Suppressor macrophage treated with lipopolysaccharide for 4 hours (primary cell): ENCODE measurements around the gene MMP1.
"Not testable (repeated sequence)": the region's sequence is repeated elsewhere in the genome, so short reads cannot be mapped to it uniquely, and the experiment has no call there.

Experiments used
- DNase-seq: peaks from one replicate; pipeline ENCODE4 v3.0.0-alpha.2; 2020

MMP1 gene

DNA sequence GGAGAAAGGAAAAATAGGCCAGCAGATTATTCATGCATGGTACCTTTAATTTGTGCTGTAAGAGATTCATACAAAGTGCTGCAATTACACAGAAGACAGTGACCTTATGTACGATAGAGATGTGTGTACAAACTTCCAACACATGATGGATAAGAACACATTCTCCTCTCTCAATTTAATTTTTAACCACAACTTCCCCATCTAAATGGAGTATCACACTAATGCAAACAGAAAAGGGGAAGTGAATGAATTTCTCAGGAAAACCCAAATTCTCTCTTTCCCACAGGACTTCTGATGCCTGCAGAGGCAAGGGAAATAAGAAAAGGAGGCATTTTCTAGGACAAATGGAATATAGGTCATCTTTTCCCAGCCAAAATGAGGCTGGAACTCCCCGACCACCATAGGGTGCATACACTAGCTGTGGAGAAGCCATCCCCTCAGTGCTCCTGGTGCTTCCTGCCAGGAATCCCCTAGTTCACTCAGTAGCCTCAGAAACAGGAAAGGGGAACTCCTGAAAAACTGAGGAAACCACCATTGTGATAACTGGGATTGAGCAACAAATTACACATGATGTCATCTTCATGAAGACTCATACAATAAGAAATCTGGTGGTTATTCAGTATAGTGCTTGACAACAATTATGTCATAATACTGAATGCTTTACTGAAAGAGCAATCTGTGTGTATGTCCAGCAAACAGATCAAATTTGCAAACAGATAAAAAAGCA is 40.0 kb downstream of the MMP1 start:
- DNase-seq: peak; percentile 95

DNA sequence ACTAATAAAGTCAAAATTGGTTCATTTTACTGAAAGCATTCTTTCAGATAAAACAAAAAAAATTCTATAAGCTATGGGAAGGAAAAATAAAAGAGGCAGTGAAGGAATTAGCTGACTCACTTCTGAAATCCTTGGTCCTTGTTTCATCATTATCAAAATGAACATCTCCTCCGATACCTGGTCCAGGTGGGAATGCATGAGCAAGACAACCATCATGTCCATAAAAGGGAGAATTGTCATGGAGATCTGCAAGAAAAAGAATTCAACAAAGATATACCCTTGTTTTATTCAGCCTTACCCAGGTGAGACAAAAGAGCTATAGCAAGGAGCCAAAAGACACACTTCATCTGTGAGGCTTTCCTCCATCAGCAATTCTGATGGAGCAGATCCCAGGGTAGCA is 44.7 kb downstream of the MMP1 start:
- DNase-seq: no peak

DNA sequence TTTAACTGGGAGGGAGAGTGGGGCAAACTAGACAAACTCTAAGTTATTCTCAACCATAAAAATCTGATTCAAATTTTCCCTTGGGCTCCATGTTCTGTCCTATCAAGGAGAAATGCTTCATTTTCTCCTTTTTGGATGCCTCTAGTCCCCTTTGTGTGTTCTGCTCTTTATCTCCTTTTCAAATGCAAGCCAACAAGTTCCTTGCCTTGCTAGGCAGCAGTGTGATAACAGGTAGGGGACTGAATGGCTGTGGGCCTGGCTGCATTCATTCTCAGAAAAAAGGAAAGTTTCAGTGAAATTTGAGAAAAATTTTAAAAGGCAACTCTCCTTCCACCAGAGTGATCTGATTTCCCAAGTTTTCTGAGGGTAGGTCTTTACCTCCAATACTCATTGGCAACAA is 46.3 kb downstream of the MMP1 start:
- DNase-seq: no peak

DNA sequence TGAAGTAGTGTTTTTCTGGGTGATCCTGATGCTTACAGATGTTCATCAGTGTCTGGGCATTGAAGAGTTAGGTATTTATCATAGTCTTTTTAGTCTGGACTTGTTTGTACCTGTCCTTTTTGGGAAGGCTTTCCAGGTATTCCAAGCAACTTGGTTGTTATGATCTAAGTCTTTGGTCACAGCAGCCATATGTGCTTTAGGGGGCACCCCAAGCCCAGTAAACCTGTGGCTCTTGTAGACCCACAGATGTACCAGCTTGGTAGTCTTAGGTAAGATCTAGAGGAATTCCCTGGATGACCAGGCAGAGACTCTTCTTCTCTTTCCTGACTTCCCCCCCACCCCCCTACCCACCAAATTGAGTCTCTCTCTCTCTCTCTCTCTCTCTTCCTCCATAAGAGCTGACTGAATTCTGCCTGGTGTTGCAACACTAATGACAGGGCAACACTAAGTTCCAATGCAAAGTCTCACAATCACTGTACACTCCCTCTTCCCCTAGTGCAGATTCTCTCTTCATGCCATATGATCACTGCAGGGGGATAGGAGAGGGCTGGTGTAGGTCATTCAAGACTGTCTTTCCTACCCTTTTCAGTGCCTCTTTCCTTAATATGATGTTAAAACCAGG is 48.7 kb downstream of the MMP1 start:
- DNase-seq: peak; percentile 19

DNA sequence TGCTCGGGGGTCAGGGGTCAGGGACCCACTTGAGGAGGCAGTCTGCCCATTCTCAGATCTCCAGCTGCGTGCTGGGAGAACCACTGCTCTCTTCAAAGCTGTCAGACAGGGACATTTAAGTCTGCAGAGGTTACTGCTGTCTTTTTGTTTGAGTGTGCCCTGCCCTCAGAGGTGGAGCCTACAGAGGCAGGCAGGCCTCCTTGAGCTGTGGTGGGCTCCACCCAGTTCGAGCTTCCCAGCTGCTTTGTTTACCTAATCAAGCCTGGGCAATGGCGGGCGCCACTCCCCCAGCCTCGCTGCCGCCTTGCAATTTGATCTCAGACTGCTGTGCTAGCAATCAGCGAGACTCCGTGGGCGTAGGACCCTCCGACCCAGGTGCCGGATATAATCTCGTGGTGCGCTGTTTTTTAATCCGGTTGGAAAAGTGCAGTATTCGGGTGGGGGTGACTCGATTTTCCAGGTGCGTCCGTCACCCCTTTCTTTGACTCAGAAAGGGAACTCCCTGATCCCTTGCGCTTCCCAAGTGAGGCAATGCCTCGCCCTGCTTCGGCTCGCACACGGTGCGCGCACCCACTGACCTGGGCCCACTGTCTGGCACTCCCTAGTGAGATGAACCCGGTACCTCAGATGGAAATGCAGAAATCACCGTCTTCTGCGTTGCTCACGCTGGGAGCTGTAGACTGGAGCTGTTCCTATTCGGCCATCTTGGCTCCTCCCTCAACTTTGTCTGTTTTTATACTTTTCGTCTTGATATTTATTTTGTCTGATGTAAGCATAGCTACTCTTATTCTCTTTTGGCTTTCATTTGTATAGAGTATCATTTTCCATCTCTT is 51.0 kb downstream of the MMP1 start:
- not testable (repeated sequence) for DNase-seq
